Neural progenitor cell (in vitro differentiated cells): ENCODE measurements around the gene OR8H1. TPM values are rescaled to one million over a fixed set of nuclear protein-coding genes. Genes with fewer than 3 reads are reported as not detected.

Experiments
- DNase-seq: peaks from one replicate; pipeline ENCODE4 v3.0.0-alpha.2; 2016; ENCODE audit warnings: low spot score
- H2AFZ ChIP-seq: fragments of 200-600 bp; sonication (generic); replicated peaks from 2 replicates; pipeline ENCODE4 v1.6.1; 2016; ENCODE audit warnings: antibody characterized with exemption
- H3F3A ChIP-seq: fragments of 200-600 bp; sonication (generic); 2 replicates; pipeline ENCODE4 v1.6.1; 2016; ENCODE audit warnings: antibody characterized with exemption, low read depth
- H3K27ac ChIP-seq: fragments of 200-600 bp; sonication (generic); 2 replicates; pipeline ENCODE4 v1.5.1; 2016; ENCODE audit warnings: mild to moderate bottlenecking
- H3K27me3 ChIP-seq: fragments of 200-600 bp; sonication (generic); 2 replicates; pipeline ENCODE4 v1.6.1; 2016; ENCODE audit warnings: mild to moderate bottlenecking, moderate library complexity
- H3K36me3 ChIP-seq: fragments of 200-600 bp; sonication (generic); 2 replicates; pipeline ENCODE4 v1.5.1; 2016
- H3K4me1 ChIP-seq: fragments of 200-600 bp; sonication (generic); 2 replicates; pipeline ENCODE4 v1.6.1; 2016; ENCODE audit warnings: mixed run types
- H3K4me2 ChIP-seq: fragments of 200-600 bp; sonication (generic); 2 replicates; pipeline ENCODE4 v1.6.1; 2016
- H3K4me3 ChIP-seq: fragments of 200-600 bp; sonication (generic); 2 replicates; pipeline ENCODE4 v1.5.1; 2016
- H3K79me2 ChIP-seq: fragments of 200-600 bp; sonication (generic); 2 replicates; pipeline ENCODE4 v1.6.1; 2016; ENCODE audit warnings: low read depth
- H3K9ac ChIP-seq: fragments of 200-600 bp; sonication (generic); 2 replicates; pipeline ENCODE4 v1.6.1; 2016
- H3K9me3 ChIP-seq: fragments of 200-600 bp; sonication (generic); 2 replicates; pipeline ENCODE4 v1.5.1; 2016; ENCODE audit warnings: low read depth
- H4K20me1 ChIP-seq: fragments of 200-600 bp; sonication (generic); 2 replicates; pipeline ENCODE4 v1.6.1; 2016; ENCODE audit warnings: low read depth
- H3K27ac Mint-ChIP-seq: 3 replicates; pipeline ENCODE4 v1.8.0; 2021; ENCODE audit warnings: mixed read lengths
- H3K27me3 Mint-ChIP-seq: 2 replicates; pipeline ENCODE4 v1.8.0; 2022; ENCODE audit warnings: low read depth, mild to moderate bottlenecking, inconsistent platforms, moderate library complexity, mixed read lengths; ENCODE audit not compliant: insufficient read depth
- H3K36me3 Mint-ChIP-seq: 3 replicates; pipeline ENCODE4 v1.8.0; 2021; ENCODE audit warnings: mixed read lengths
- H3K4me1 Mint-ChIP-seq: 3 replicates; pipeline ENCODE4 v1.8.0; 2021; ENCODE audit warnings: mixed read lengths
- H3K4me3 Mint-ChIP-seq: 3 replicates; pipeline ENCODE4 v1.8.0; 2021; ENCODE audit warnings: mild to moderate bottlenecking, moderate library complexity, mixed read lengths
- H3K9me3 Mint-ChIP-seq: 3 replicates; pipeline ENCODE4 v1.8.0; 2020; ENCODE audit warnings: mixed read lengths
- CTCF ChIP-seq: fragments of 200-600 bp; sonication (generic); IDR thresholded peaks from 2 replicates; pipeline ENCODE4 v1.5.1; 2017; ENCODE audit warnings: antibody characterized with exemption, mild to moderate bottlenecking
- EZH2 ChIP-seq: fragments of 200-600 bp; sonication (generic); IDR thresholded peaks from 2 replicates; pipeline ENCODE4 v1.6.1; 2017; ENCODE audit warnings: antibody characterized with exemption, mild to moderate bottlenecking, moderate library complexity
- EZH2phosphoT487 ChIP-seq: fragments of 200-600 bp; sonication (generic); IDR thresholded peaks from 2 replicates; pipeline ENCODE4 v1.6.1; 2017; ENCODE audit warnings: antibody characterized with exemption
- total RNA-seq: library from RNA; depleted of rRNA; stranded (reverse); fragments of >200 nt; gene quantifications from 2 replicates; pipeline ENCODE4 v1.2.3, GENCODE V29; 2015; ENCODE audit warnings: low replicate concordance

The OR8H1 gene
- total RNA-seq = not detected in 2 replicates

GRCh38 chr11:56292154-56292553, at the start of gene OR8H1:
Gene OR8H1, minus strand, starts transcription at chr11:56292254. Its CDS starts 1,192 bp downstream, at chr11:56291062.
- Mint-ChIP-seq H3K9me3 (no peaks in the 10 kb centered on the region), H3K36me3 (no peaks in the 10 kb centered on the region), H3K4me3 (no peak within 1 kb of the TSS), H3K27me3 (no peaks in the 10 kb centered on the region), H3K27ac (no peak within 1 kb of the TSS), H3K4me1 (no peaks in the 10 kb centered on the region)
- H2AFZ ChIP-seq = no peak within 1 kb of the TSS
- no peaks in the 10 kb centered on the region for H3K9me3 ChIP-seq
- no peaks in the 10 kb centered on the region for H3K79me2 ChIP-seq
- H4K20me1 ChIP-seq = no peaks in the 10 kb centered on the region
- no peak within 1 kb of the TSS for H3K27ac ChIP-seq
- H3K27me3 ChIP-seq = no peaks in the 10 kb centered on the region
- no peaks in the 10 kb centered on the region for H3F3A ChIP-seq
- TF ChIP-seq CTCF = no peak
- no peak for TF ChIP-seq EZH2
- no peak for TF ChIP-seq EZH2phosphoT487
- H3K36me3 ChIP-seq = no peaks in the 10 kb centered on the region
- H3K4me2 ChIP-seq = no peak within 1 kb of the TSS
- no peaks in the 10 kb centered on the region for H3K4me1 ChIP-seq
- no peak within 1 kb of the TSS for H3K9ac ChIP-seq
- no peak within 1 kb of the TSS for H3K4me3 ChIP-seq
- DNase-seq = no peak

GRCh38 chr11:56340289-56340688, 48.2 kb upstream of the OR8H1 start:
- no peaks in the 10 kb centered on the region for H3K79me2 ChIP-seq
- no peaks in the 10 kb centered on the region for H4K20me1 ChIP-seq
- H3K27me3 ChIP-seq = no peaks in the 10 kb centered on the region
- no peaks in the 10 kb centered on the region for H3K36me3 ChIP-seq
- H3K9ac ChIP-seq = no peak overlapping the region
- H3F3A ChIP-seq = no peaks in the 10 kb centered on the region
- no peak for DNase-seq
- Mint-ChIP-seq H3K4me1 (no peaks in the 10 kb centered on the region), H3K27ac (no peak overlapping the region), H3K27me3 (no peaks in the 10 kb centered on the region), H3K4me3 (no peak overlapping the region), H3K9me3 (peaks cover 7% of the 10 kb centered on the region), H3K36me3 (no peaks in the 10 kb centered on the region)
- no peak for TF ChIP-seq EZH2
- no peak for TF ChIP-seq CTCF
- TF ChIP-seq EZH2phosphoT487 = no peak
- no peak overlapping the region for H2AFZ ChIP-seq
- H3K4me1 ChIP-seq = no peaks in the 10 kb centered on the region
- no peak overlapping the region for H3K4me2 ChIP-seq
- H3K9me3 ChIP-seq = no peaks in the 10 kb centered on the region
- no peak overlapping the region for H3K4me3 ChIP-seq
- H3K27ac ChIP-seq = no peak overlapping the region

- H3K4me1 ChIP-seq = no peaks in the 10 kb centered on the region
- no peaks in the 10 kb centered on the region for H3K27me3 Mint-ChIP-seq
Measured at GRCh38 chr11:56333156-56333555, 41.1 kb upstream of the OR8H1 start.

More at GRCh38 chr11:56333156-56333555, 41.1 kb upstream of the OR8H1 start:
- no peaks in the 10 kb centered on the region for H3K36me3 ChIP-seq
- no peaks in the 10 kb centered on the region for H3K9me3 ChIP-seq
- no peak overlapping the region for H3K27ac ChIP-seq
- H3K27ac Mint-ChIP-seq = no peak overlapping the region
- TF ChIP-seq CTCF (no peak), EZH2 (no peak), EZH2phosphoT487 (no peak)
- H4K20me1 ChIP-seq = no peaks in the 10 kb centered on the region
- H3K79me2 ChIP-seq = no peaks in the 10 kb centered on the region
- no peak for DNase-seq
- no peaks in the 10 kb centered on the region for H3F3A ChIP-seq
- no peak overlapping the region for H3K4me2 ChIP-seq
- no peaks in the 10 kb centered on the region for H3K27me3 ChIP-seq
- no peaks in the 10 kb centered on the region for H3K4me1 Mint-ChIP-seq
- peaks cover 4% of the 10 kb centered on the region for H3K9me3 Mint-ChIP-seq
- peak overlapping the region; percentile 88 for H2AFZ ChIP-seq
- H3K4me3 Mint-ChIP-seq = no peak overlapping the region
- H3K36me3 Mint-ChIP-seq = no peaks in the 10 kb centered on the region
- H3K9ac ChIP-seq = no peak overlapping the region
- H3K4me3 ChIP-seq = no peak overlapping the region
